ENCODE results near the gene SLC44A2. TPM values are rescaled to one million over a fixed set of nuclear protein-coding genes. Genes with fewer than 3 reads are reported as not detected.
"Not testable (repeated sequence)": the region's sequence is repeated elsewhere in the genome, so short reads cannot be mapped to it uniquely, and the experiment has no call there.

Gene SLC44A2
- polyA plus RNA-seq, 1 experiment: 114 TPM

DNA sequence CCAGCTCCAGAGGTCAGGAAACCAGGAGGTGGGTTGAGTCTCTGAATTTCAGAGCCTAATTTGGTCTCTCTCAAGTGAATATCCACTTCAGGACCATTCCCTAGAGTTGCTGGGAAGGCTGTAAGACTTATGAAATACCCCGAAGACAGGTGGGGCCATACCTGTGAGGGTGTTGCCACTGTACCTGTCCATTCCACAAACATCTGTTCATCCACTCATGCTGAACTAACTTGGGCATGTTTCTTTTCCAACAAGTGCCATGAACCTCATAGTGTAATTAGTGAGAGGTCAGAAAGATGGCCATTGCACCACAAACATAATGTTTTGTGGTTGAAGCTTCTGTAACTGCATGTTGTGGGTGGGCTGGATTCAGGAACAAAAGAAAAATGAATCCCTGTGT is 36.6 kb downstream of the SLC44A2 start:
- H3K36me3 ChIP-seq (ENCODE audit: control insufficient read depth, insufficient read depth, low read length): peaks cover 5% of the 10 kb centered on the region
- POLR2A ChIA-PET: no interaction called here
- TF ChIP-seq, protein P1, sequence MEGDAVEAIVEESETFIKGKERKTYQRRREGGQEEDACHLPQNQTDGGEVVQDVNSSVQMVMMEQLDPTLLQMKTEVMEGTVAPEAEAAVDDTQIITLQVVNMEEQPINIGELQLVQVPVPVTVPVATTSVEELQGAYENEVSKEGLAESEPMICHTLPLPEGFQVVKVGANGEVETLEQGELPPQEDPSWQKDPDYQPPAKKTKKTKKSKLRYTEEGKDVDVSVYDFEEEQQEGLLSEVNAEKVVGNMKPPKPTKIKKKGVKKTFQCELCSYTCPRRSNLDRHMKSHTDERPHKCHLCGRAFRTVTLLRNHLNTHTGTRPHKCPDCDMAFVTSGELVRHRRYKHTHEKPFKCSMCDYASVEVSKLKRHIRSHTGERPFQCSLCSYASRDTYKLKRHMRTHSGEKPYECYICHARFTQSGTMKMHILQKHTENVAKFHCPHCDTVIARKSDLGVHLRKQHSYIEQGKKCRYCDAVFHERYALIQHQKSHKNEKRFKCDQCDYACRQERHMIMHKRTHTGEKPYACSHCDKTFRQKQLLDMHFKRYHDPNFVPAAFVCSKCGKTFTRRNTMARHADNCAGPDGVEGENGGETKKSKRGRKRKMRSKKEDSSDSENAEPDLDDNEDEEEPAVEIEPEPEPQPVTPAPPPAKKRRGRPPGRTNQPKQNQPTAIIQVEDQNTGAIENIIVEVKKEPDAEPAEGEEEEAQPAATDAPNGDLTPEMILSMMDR (IDR thresholded peaks at IDR 0.05; ENCODE audit: insufficient read depth, low read depth, low read length): no peak

DNA sequence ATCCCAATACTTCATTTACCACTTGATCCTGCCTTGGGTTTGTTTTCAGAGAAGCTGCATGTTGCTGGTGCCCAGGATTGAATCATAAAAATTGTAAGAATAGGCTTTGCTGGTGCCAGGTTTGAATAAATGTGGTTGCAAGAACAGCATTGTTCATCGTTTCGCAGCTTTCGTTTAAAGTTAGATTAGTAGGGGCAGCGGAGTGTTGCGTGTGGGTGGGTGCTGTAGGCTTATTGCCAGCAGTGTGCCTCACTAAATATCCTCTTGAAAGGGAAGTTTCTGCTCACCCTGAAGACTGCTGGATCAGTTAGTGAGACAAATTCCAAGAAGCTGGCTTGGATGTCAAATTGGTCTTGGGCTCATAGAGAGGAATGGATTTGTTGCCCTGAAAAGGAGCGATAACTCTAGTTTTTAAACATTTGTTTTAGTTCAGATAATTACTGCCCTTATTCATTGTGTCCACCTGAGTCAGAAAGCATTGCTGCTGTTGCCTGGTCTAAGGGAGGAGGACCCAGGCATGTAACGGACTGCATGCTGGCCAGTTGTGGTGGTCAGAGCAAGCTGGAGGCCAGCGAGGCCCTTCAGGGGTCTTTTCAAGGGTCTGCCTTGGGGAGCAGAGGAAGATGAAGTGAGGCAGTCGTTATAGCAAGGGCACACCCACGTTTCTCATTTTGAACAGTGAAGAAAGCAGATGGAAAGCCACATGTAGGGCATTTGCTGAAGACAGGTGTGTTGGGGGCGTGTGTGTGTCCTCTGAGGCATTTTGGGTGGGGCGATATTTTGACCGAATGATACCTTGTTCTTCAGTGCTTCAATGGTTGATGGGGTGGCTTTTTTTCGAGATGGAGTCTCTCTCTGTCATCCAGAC is 37.3 kb downstream of the SLC44A2 start:
- CTCF ChIA-PET: interaction anchor here (1.0 to 1.1 kb wide), 2 partner anchors 33 to 37 kb away, joined by 3 to 5 read pairs; no protein-coding TSS in a partner anchor
- no peak for DNase-seq (ENCODE audit: low read depth)
- POLR2A ChIA-PET: no interaction called here
- TF ChIP-seq, protein P1 (IDR thresholded peaks at IDR 0.05; ENCODE audit: insufficient read depth, low read depth, low read length): no peak
- Histone ChIP-seq H3K4me3 (ENCODE audit: low read depth, low read length) (no peak overlapping the region), H3K27me3 (ENCODE audit: control insufficient read depth, insufficient read depth, low read length) (no peaks in the 10 kb centered on the region), H3K36me3 (ENCODE audit: control insufficient read depth, insufficient read depth, low read length) (peaks cover 5% of the 10 kb centered on the region)

More for the DNA sequence above, 36.6 kb downstream of the SLC44A2 start:
- CTCF ChIA-PET: interaction anchor here (1.1 kb wide), 1 partner anchor 37 kb away, joined by 5 read pairs; no protein-coding TSS in a partner anchor
- no peaks in the 10 kb centered on the region for H3K27me3 ChIP-seq (ENCODE audit: control insufficient read depth, insufficient read depth, low read length)
- H3K4me3 ChIP-seq (ENCODE audit: low read depth, low read length): no peak overlapping the region
- no peak for DNase-seq (ENCODE audit: low read depth)

DNA sequence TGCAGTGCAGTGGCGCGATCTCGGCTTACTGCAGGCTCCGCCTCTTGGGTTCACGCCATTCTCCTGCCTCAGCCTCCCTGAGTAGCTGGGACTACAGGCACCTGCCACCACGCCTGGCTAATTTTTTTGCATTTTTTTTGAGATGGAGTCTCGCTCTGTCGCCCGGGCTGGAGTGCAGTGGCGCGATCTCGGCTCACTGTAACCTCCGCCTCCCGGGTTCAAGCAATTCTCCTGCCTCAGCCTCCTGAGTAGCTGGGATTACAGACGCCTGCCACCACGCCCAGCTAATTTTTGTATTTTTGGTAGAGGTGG is 37.9 kb downstream of the SLC44A2 start:
- DNase-seq (ENCODE audit: low read depth); POLR2A ChIA-PET; H3K27me3 ChIP-seq (ENCODE audit: control insufficient read depth, insufficient read depth, low read length); H3K36me3 ChIP-seq (ENCODE audit: control insufficient read depth, insufficient read depth, low read length); H3K4me3 ChIP-seq (ENCODE audit: low read depth, low read length): not testable (repeated sequence)
- CTCF ChIA-PET: interaction anchor here (1.0 kb wide), 1 partner anchor 32 kb away, joined by 3 read pairs; no protein-coding TSS in a partner anchor

DNA sequence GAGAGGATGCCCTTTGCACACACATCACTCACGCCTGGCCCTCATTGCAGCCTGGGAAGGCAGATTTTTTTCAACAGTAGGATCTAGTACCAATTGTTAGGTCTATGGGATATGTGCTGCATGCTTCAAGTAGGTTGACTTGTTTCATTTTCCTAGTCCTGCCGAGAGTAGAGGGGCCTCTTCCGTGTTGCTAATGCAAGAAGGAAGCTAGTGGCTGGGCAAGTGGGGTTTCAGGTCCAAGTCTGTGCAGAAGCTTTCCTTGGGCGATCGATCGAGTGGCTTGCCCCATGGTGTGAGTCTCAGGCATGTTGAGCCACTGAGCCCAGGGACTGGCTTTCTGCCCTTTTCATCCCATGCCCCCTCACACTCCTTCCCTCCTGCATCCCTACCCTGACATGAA is 42.5 kb downstream of the SLC44A2 start:
- no peak for DNase-seq (ENCODE audit: low read depth)
- CTCF ChIA-PET: no interaction called here
- peaks cover 19% of the 10 kb centered on the region for H3K36me3 ChIP-seq (ENCODE audit: control insufficient read depth, insufficient read depth, low read length)
- no peak overlapping the region for H3K4me3 ChIP-seq (ENCODE audit: low read depth, low read length)
- TF ChIP-seq, protein P1 (IDR thresholded peaks at IDR 0.05; ENCODE audit: insufficient read depth, low read depth, low read length): no peak
- H3K27me3 ChIP-seq (ENCODE audit: control insufficient read depth, insufficient read depth, low read length): no peaks in the 10 kb centered on the region
- POLR2A ChIA-PET: no interaction called here

DNA sequence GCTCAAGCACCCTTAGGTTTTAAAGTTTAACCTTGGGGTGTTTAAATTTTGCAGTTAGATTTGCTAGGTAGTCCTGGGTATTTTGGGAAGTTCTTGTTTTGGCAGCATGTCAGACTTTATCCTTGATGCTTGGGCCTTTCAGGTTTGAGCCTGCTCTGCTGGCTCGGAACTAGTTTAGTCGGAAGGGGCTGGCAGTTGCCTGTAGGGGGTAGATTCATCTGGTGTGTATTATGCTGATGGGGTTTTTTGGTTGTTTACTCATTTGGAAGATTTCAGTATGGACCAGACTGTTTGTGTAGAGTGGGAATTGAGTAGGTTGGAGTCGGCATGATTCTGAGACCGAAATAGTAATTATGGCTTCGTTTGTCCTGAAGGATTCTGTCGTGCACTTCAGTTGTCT is 43.9 kb downstream of the SLC44A2 start:
- Histone ChIP-seq H3K27me3 (ENCODE audit: control insufficient read depth, insufficient read depth, low read length) (no peaks in the 10 kb centered on the region), H3K36me3 (ENCODE audit: control insufficient read depth, insufficient read depth, low read length) (peaks cover 20% of the 10 kb centered on the region), H3K4me3 (ENCODE audit: low read depth, low read length) (no peak overlapping the region)
- ChIA-PET CTCF (no interaction called here), POLR2A (no interaction called here)
- TF ChIP-seq, protein P1 (IDR thresholded peaks at IDR 0.05; ENCODE audit: insufficient read depth, low read depth, low read length): no peak
- DNase-seq (ENCODE audit: low read depth): no peak

DNA sequence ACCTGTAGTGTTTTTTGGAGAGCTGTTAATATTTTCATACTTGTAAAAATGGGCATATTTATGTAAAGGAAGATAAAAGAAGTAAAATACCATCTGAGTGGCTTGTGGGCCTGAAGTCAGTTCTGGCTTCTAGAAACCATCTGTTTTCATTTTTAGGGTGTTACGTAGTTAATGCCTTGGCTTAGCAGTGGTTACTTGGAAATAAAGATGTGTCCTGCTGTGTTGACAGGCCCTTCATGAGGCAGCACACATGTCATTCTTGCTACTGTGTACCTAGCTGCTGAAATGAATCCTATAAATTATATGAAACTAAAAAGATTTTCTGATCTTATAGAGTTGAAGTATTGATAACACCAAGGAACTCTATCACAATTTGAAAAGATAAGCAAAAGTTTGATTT is 44.8 kb downstream of the SLC44A2 start:
- Histone ChIP-seq H3K4me3 (ENCODE audit: low read depth, low read length) (no peak overlapping the region), H3K36me3 (ENCODE audit: control insufficient read depth, insufficient read depth, low read length) (peaks cover 20% of the 10 kb centered on the region), H3K27me3 (ENCODE audit: control insufficient read depth, insufficient read depth, low read length) (no peaks in the 10 kb centered on the region)
- DNase-seq (ENCODE audit: low read depth): no peak
- ChIA-PET POLR2A (no interaction called here), CTCF (no interaction called here)
- TF ChIP-seq, protein P1 (IDR thresholded peaks at IDR 0.05; ENCODE audit: insufficient read depth, low read depth, low read length): no peak
